BE2C (cell line): ENCODE measurements around the gene KATNAL1.

ENCODE experiments used
- DNase-seq: peaks from one replicate; pipeline ENCODE4 v3.0.0-alpha.2; 2020
- H3K27me3 ChIP-seq: fragments of 250-450 bp; sonication (Bioruptor Pico); 2 replicates; pipeline ENCODE4 v1.5.1; 2020; ENCODE audit warnings: mild to moderate bottlenecking
- H3K36me3 ChIP-seq: fragments of 250-450 bp; sonication (Bioruptor Pico); 2 replicates; pipeline ENCODE4 v1.5.1; 2020; ENCODE audit warnings: mild to moderate bottlenecking
- H3K4me1 ChIP-seq: fragments of 250-450 bp; sonication (Bioruptor Pico); 2 replicates; pipeline ENCODE4 v1.5.1; 2020
- H3K4me3 ChIP-seq: 2 replicates; pipeline ENCODE4 v1.5.1; 2011; ENCODE audit warnings: low read depth, low read length
- H3K9me3 ChIP-seq: fragments of 250-450 bp; sonication (Bioruptor Pico); 2 replicates; pipeline ENCODE4 v1.5.1; 2020
- CTCF ChIP-seq: IDR thresholded peaks from 2 replicates; pipeline ENCODE4 v1.5.1; 2012; ENCODE audit warnings: mild to moderate bottlenecking, low read depth, low read length

The KATNAL1 gene

GRCh38 chr13:30157616-30157993, 149.7 kb downstream of the KATNAL1 start:
- Histone ChIP-seq H3K4me1 (no peaks in the 10 kb centered on the region), H3K36me3 (no peaks in the 10 kb centered on the region), H3K27me3 (no peaks in the 10 kb centered on the region), H3K4me3 (no peak overlapping the region), H3K9me3 (no peaks in the 10 kb centered on the region)
- no peak for DNase-seq
- no peak for TF ChIP-seq CTCF

- no peaks in the 10 kb centered on the region for H3K36me3 ChIP-seq
- H3K9me3 ChIP-seq, result no peaks in the 10 kb centered on the region
- no peaks in the 10 kb centered on the region for H3K27me3 ChIP-seq
- DNase-seq, result no peak
- TF ChIP-seq CTCF, result no peak
- H3K4me3 ChIP-seq, result no peak overlapping the region
- H3K4me1 ChIP-seq, result no peaks in the 10 kb centered on the region
Observed at GRCh38 chr13:30156826-30157615, 150.3 kb downstream of the KATNAL1 start.

GRCh38 chr13:30156270-30156669, 151.1 kb downstream of the KATNAL1 start:
- no peaks in the 10 kb centered on the region for H3K36me3 ChIP-seq
- H3K9me3 ChIP-seq, result no peaks in the 10 kb centered on the region
- no peak for TF ChIP-seq CTCF
- DNase-seq, result no peak
- H3K4me3 ChIP-seq, result no peak overlapping the region
- H3K4me1 ChIP-seq, result no peaks in the 10 kb centered on the region
- no peaks in the 10 kb centered on the region for H3K27me3 ChIP-seq

DNA sequence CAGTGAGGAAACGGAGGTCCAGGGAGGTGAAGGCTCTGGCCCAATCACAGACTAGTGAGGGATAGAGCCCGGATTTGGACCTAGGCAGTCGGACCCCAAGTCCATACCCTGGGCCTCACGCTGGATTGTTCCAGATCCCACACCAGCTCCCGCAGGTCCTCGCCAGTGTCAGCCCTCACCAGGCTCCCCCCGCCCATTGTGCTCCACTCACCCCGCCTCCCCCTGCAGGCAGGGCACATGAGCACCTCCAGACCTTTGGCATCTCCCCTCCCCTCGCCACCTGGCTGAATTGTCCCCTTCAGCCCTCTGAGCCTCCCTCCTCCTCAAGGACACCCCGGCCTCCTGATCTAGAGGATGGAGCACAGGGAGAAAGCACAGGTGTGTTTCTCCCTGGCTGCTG, 152.4 kb downstream of the KATNAL1 start:
- H3K9me3 ChIP-seq, result no peaks in the 10 kb centered on the region
- no peaks in the 10 kb centered on the region for H3K36me3 ChIP-seq
- no peaks in the 10 kb centered on the region for H3K27me3 ChIP-seq
- no peak for DNase-seq
- no peak for TF ChIP-seq CTCF
- no peak overlapping the region for H3K4me3 ChIP-seq
- no peaks in the 10 kb centered on the region for H3K4me1 ChIP-seq

- H3K4me3 ChIP-seq, result no peak overlapping the region
- H3K4me1 ChIP-seq, result no peaks in the 10 kb centered on the region
- no peaks in the 10 kb centered on the region for H3K27me3 ChIP-seq
- no peaks in the 10 kb centered on the region for H3K9me3 ChIP-seq
- DNase-seq, result no peak
- H3K36me3 ChIP-seq, result no peaks in the 10 kb centered on the region
- no peak for TF ChIP-seq CTCF
Observed at GRCh38 chr13:30154531-30154930, 152.8 kb downstream of the KATNAL1 start.

DNA sequence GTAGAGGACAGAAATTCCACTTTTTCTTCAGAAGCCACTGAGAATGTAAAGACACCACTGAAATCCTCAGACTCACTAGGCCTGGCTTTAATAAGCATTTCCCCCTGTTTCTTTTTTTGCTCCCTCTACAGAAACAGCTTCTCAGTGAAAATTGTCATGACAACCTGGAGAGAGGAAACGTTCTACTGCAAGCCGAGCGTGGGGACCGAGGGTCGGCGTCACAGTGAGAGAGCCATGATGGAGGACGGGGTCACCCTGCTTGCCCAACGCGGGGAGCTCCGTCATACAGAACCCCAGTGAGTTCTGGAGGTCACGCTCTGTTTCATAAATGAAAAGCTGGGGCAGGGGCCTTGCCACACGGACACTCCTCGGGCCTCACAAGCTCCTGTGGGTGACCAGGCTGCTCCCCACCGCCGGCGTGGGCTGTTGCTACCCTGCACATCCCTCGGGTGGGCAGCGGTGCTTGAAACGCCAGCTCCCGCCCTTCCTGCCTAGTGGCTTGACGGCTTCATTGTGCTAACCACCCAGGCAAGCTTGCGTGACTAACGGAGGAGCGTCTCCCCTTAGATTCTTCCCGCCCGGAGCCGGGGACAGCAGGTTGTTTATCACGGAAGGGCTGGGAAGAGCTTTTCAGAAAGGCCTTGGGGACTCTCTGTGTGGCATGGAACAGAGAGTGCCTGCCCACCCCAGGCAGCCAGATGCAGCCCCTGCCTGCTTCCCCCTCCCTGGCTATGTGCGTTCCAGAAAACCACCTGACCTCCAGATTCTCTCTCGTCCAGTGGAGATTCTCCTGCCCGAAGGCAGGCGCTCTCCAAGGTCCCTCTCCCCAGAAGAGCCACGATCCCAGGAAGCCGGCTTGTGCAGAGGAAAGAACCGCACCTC, 153.6 kb downstream of the KATNAL1 start:
- H3K4me3 ChIP-seq, result no peak overlapping the region
- no peak for DNase-seq

More for the DNA sequence above, 153.6 kb downstream of the KATNAL1 start:
- Histone ChIP-seq H3K27me3 (no peaks in the 10 kb centered on the region), H3K36me3 (no peaks in the 10 kb centered on the region), H3K9me3 (no peaks in the 10 kb centered on the region), H3K4me1 (no peaks in the 10 kb centered on the region)
- TF ChIP-seq CTCF, result no peak
